Measurements from ENCODE around the gene XXYLT1.

The XXYLT1 gene

GRCh38 chr3:195065864-195066185, 205.1 kb downstream of the XXYLT1 start:
- no peaks in the 10 kb centered on the region for H4K20me1 ChIP-seq (ENCODE audit: low read depth, low read length)
- no peaks in the 10 kb centered on the region for H3F3A ChIP-seq (ENCODE audit: insufficient read depth)
- no peaks in the 10 kb centered on the region for H3K79me2 ChIP-seq (ENCODE audit: insufficient read depth, low read length)
- H3K4me3 ChIP-seq (ENCODE audit: insufficient read depth, low read length, poor library complexity, severe bottlenecking): no peak overlapping the region
- no peaks in the 10 kb centered on the region for H3K27me3 ChIP-seq (ENCODE audit: low read length)
- H3K4me2 ChIP-seq (ENCODE audit: low read depth, low read length, poor library complexity, severe bottlenecking): no peak overlapping the region
- H3K9me2 ChIP-seq (replicated peaks; ENCODE audit: insufficient read depth, low read length): no peaks in the 10 kb centered on the region
- no peaks in the 10 kb centered on the region for H3K9me3 ChIP-seq (ENCODE audit: insufficient read depth, low read length)
- H3K27ac ChIP-seq (ENCODE audit: low read depth, low read length): no peak overlapping the region
- no peak overlapping the region for H2AFZ ChIP-seq (ENCODE audit: low read depth, low read length, severe bottlenecking)
- H3K36me3 ChIP-seq (ENCODE audit: low read length): no peaks in the 10 kb centered on the region
- TF ChIP-seq CTCF (IDR thresholded peaks at IDR 0.05; ENCODE audit: insufficient read depth, low read length, poor library complexity, severe bottlenecking): no peak
- TF ChIP-seq EZH2phosphoT487 (conservative IDR thresholded peaks at IDR 0.05; ENCODE audit: low read length): no peak
- H3K9ac ChIP-seq (ENCODE audit: low read length): no peak overlapping the region

GRCh38 chr3:195065142-195065863, 205.7 kb downstream of the XXYLT1 start:
- no peaks in the 10 kb centered on the region for H3K79me2 ChIP-seq (ENCODE audit: insufficient read depth, low read length)
- H3K9me2 ChIP-seq (replicated peaks; ENCODE audit: insufficient read depth, low read length): no peaks in the 10 kb centered on the region
- no peaks in the 10 kb centered on the region for H3F3A ChIP-seq (ENCODE audit: insufficient read depth)
- no peaks in the 10 kb centered on the region for H3K27me3 ChIP-seq (ENCODE audit: low read length)
- H4K20me1 ChIP-seq (ENCODE audit: low read depth, low read length): no peaks in the 10 kb centered on the region
- no peak overlapping the region for H3K4me3 ChIP-seq (ENCODE audit: insufficient read depth, low read length, poor library complexity, severe bottlenecking)
- TF ChIP-seq EZH2phosphoT487 (conservative IDR thresholded peaks at IDR 0.05; ENCODE audit: low read length) (no peak), CTCF (IDR thresholded peaks at IDR 0.05; ENCODE audit: insufficient read depth, low read length, poor library complexity, severe bottlenecking) (no peak)
- no peak overlapping the region for H2AFZ ChIP-seq (ENCODE audit: low read depth, low read length, severe bottlenecking)
- no peaks in the 10 kb centered on the region for H3K9me3 ChIP-seq (ENCODE audit: insufficient read depth, low read length)
- H3K9ac ChIP-seq (ENCODE audit: low read length): no peak overlapping the region
- H3K27ac ChIP-seq (ENCODE audit: low read depth, low read length): no peak overlapping the region
- no peaks in the 10 kb centered on the region for H3K36me3 ChIP-seq (ENCODE audit: low read length)
- no peak overlapping the region for H3K4me2 ChIP-seq (ENCODE audit: low read depth, low read length, poor library complexity, severe bottlenecking)

- Histone ChIP-seq H4K20me1 (ENCODE audit: low read depth, low read length) (no peaks in the 10 kb centered on the region), H2AFZ (ENCODE audit: low read depth, low read length, severe bottlenecking) (no peak overlapping the region), H3K27me3 (ENCODE audit: low read length) (no peaks in the 10 kb centered on the region), H3F3A (ENCODE audit: insufficient read depth) (no peaks in the 10 kb centered on the region), H3K79me2 (ENCODE audit: insufficient read depth, low read length) (no peaks in the 10 kb centered on the region), H3K9me2 (replicated peaks; ENCODE audit: insufficient read depth, low read length) (no peaks in the 10 kb centered on the region), H3K36me3 (ENCODE audit: low read length) (no peaks in the 10 kb centered on the region), H3K27ac (ENCODE audit: low read depth, low read length) (no peak overlapping the region), H3K4me2 (ENCODE audit: low read depth, low read length, poor library complexity, severe bottlenecking) (no peak overlapping the region), H3K9me3 (ENCODE audit: insufficient read depth, low read length) (no peaks in the 10 kb centered on the region), H3K9ac (ENCODE audit: low read length) (no peak overlapping the region), H3K4me3 (ENCODE audit: insufficient read depth, low read length, poor library complexity, severe bottlenecking) (no peak overlapping the region)
- TF ChIP-seq EZH2phosphoT487 (conservative IDR thresholded peaks at IDR 0.05; ENCODE audit: low read length) (no peak), CTCF (IDR thresholded peaks at IDR 0.05; ENCODE audit: insufficient read depth, low read length, poor library complexity, severe bottlenecking) (no peak)
These were observed 206.5 kb downstream of the XXYLT1 start for GRCh38 chr3:195064300-195064931.

All from SU-DHL-6 (cell line).